A549 (cell line): ENCODE measurements around the gene PTPRG. TPM values are rescaled to one million over a fixed set of nuclear protein-coding genes. Genes with fewer than 3 reads are reported as not detected.

Experiments used
- ATAC-seq, 2 experiments: fragments of 200-7000 bp in 1 of 2; fragments of >200 bp in 1 of 2; cut with Nextera tagmentation in 1 of 2; cut with Tn5 transposase in 1 of 2; 3 replicates each; pipeline versions ENCODE4 v1.8.0 to v1.9.1; 2018 to 2020; ENCODE audit warnings: mild to moderate bottlenecking in 1 of 2, moderate library complexity in 1 of 2
- CTCF ChIA-PET: fragments of 300-600 bp; sonication (Branson Sonifier 250); formaldehyde crosslinking; extraction: SDS; loops from one replicate; lab custom pipeline; 2021; ENCODE audit warnings: antibody characterized with exemption, inconsistent platforms; lab: Yijun Ruan, JAX
- POLR2A ChIA-PET: fragments of 350-600 bp; formaldehyde crosslinking; extraction: SDS; loops from one replicate; lab custom pipeline; 2021; ENCODE audit warnings: antibody characterized with exemption, inconsistent platforms; lab: Yijun Ruan, JAX
- DNase-seq, 2 experiments: peaks; one replicate each; pipeline versions ENCODE4 v3.0.0 to v3.0.0-alpha.2; 2011 to 2016; ENCODE audit warnings: low read depth in 1 of 2, low spot score in 1 of 2
- FAIRE-seq: peaks from 2 replicates; lab custom pipeline; 2011; peaks lifted over from hg19 to GRCh38; lab: Jason Lieb, UNC
- H3K27ac ChIP-seq, 2 experiments: fragments of >200 bp; sonication (Bioruptor Twin); formaldehyde crosslinking; 3 replicates each; pipeline ENCODE4 v1.5.1; 2016 to 2017
- H3K4me1 ChIP-seq: fragments of >200 bp; sonication (Bioruptor Twin); formaldehyde crosslinking; 3 replicates; pipeline ENCODE4 v1.6.1; 2016
- H3K4me2 ChIP-seq: fragments of >200 bp; sonication (Bioruptor Twin); formaldehyde crosslinking; 3 replicates; pipeline ENCODE4 v1.6.1; 2016
- H3K4me3 ChIP-seq: fragments of >200 bp; sonication (Bioruptor Twin); formaldehyde crosslinking; 3 replicates; pipeline ENCODE4 v1.5.1; 2016
- H3K9me3 ChIP-seq: fragments of >200 bp; sonication (Bioruptor Twin); formaldehyde crosslinking; 3 replicates; pipeline ENCODE4 v1.6.1; 2016
- CBX2 ChIP-seq: fragments of 200-600 bp; sonication (generic); IDR thresholded peaks from 2 replicates; pipeline ENCODE4 v1.6.1; 2016; ENCODE audit warnings: low read depth, mild to moderate bottlenecking, borderline replicate concordance
- CBX8 ChIP-seq: fragments of 200-600 bp; sonication (generic); IDR thresholded peaks from 2 replicates; pipeline ENCODE4 v1.6.1; 2016
- CEBPB ChIP-seq, 2 experiments: fragments of >200 bp in 1 of 2; sonication (Bioruptor Twin) in 1 of 2; formaldehyde crosslinking in 1 of 2; IDR thresholded peaks; 2 replicates each; pipeline ENCODE4 v1.6.1; 2012 to 2016
- CHD4 ChIP-seq: fragments of 200-600 bp; sonication (generic); IDR thresholded peaks from 2 replicates; pipeline ENCODE4 v1.6.1; 2016; ENCODE audit warnings: antibody characterized with exemption, mild to moderate bottlenecking, borderline replicate concordance
- EHF ChIP-seq: fragments of 250-450 bp; sonication (Bioruptor Pico); IDR thresholded peaks from 2 replicates; pipeline ENCODE4 v1.5.0; 2020; ENCODE audit warnings: mild to moderate bottlenecking
- EHMT2 ChIP-seq: fragments of 200-600 bp; sonication (generic); IDR thresholded peaks from 2 replicates; pipeline ENCODE4 v1.6.1; 2016; ENCODE audit warnings: antibody characterized with exemption, low read depth, mild to moderate bottlenecking, moderate library complexity
- FOSB ChIP-seq: fragments of 250-450 bp; sonication (Bioruptor Pico); IDR thresholded peaks from 2 replicates; pipeline ENCODE4 v1.5.0; 2020; ENCODE audit warnings: mild to moderate bottlenecking, moderate library complexity
- FOSL2 ChIP-seq, 2 experiments: fragments of 450-650 bp in 1 of 2; fragments of >200 bp in 1 of 2; sonication (Bioruptor Twin) in 1 of 2; formaldehyde crosslinking; IDR thresholded peaks; 2 replicates each; pipeline versions ENCODE4 v1.5.0 to v1.6.1; 2016 to 2020; ENCODE audit warnings: mild to moderate bottlenecking in 1 of 2, moderate library complexity in 1 of 2
- FOXS1 ChIP-seq: fragments of 250-450 bp; sonication (Bioruptor Pico); IDR thresholded peaks from 2 replicates; pipeline ENCODE4 v1.5.0; 2020; ENCODE audit warnings: mild to moderate bottlenecking, moderate library complexity
- GATA3 ChIP-seq: IDR thresholded peaks from 2 replicates; pipeline ENCODE4 v1.6.1; 2012; ENCODE audit warnings: borderline replicate concordance
- HEYL ChIP-seq: fragments of 250-450 bp; sonication (Bioruptor Pico); IDR thresholded peaks from 2 replicates; pipeline ENCODE4 v1.8.0; 2021; ENCODE audit warnings: mild to moderate bottlenecking, moderate library complexity
- JUN ChIP-seq, 2 experiments: fragments of >200 bp; sonication (Bioruptor Twin); formaldehyde crosslinking; IDR thresholded peaks; 2 replicates in 1 of 2; 3 replicates in 1 of 2; pipeline ENCODE4 v1.6.1; 2016 to 2017
- MAZ ChIP-seq: fragments of 150-350 bp; IDR thresholded peaks from 2 replicates; pipeline ENCODE4 v1.6.1; 2014; ENCODE audit warnings: antibody characterized with exemption, low read depth, low read length, borderline replicate concordance
- NFE2L2 ChIP-seq: fragments of 150-350 bp; conservative IDR thresholded peaks from 2 replicates; pipeline ENCODE4 v1.6.1; 2014; ENCODE audit warnings: low read length
- NPAS2 ChIP-seq: fragments of 250-450 bp; sonication (Bioruptor Pico); IDR thresholded peaks from 2 replicates; pipeline ENCODE4 v1.8.0; 2022; ENCODE audit warnings: mild to moderate bottlenecking, moderate library complexity, borderline replicate concordance
- PHF8 ChIP-seq: fragments of 200-600 bp; sonication (generic); IDR thresholded peaks from 2 replicates; pipeline ENCODE4 v1.6.1; 2016; ENCODE audit warnings: low read depth, mild to moderate bottlenecking, antibody characterized with exemption, moderate library complexity, borderline replicate concordance
- POLR2A ChIP-seq: IDR thresholded peaks from 2 replicates; pipeline ENCODE4 v1.6.1; 2012; ENCODE audit warnings: mild to moderate bottlenecking, low read length
- RCOR1 ChIP-seq: fragments of 150-350 bp; IDR thresholded peaks from 2 replicates; pipeline ENCODE4 v1.6.1; 2014; ENCODE audit warnings: antibody characterized with exemption, low read length, low read depth
- SMC3 ChIP-seq: fragments of >200 bp; sonication (Bioruptor Twin); formaldehyde crosslinking; IDR thresholded peaks from 3 replicates; pipeline ENCODE4 v1.6.1; 2018; ENCODE audit warnings: inconsistent platforms
- SREBF2 ChIP-seq: fragments of 450-650 bp; IDR thresholded peaks from 2 replicates; pipeline ENCODE4 v1.6.1; 2014; ENCODE audit warnings: mild to moderate bottlenecking, moderate library complexity
- TP53 ChIP-seq: fragments of 250-450 bp; sonication (Bioruptor Pico); IDR thresholded peaks from 2 replicates; pipeline ENCODE4 v1.5.0; 2021; ENCODE audit warnings: mild to moderate bottlenecking, moderate library complexity
- ZNF302 ChIP-seq: fragments of 250-450 bp; sonication (Bioruptor Pico); IDR thresholded peaks from 2 replicates; pipeline ENCODE4 v1.9.0; 2021; ENCODE audit warnings: inconsistent platforms, mild to moderate bottlenecking, moderate library complexity
- ZSCAN20 ChIP-seq: fragments of 250-450 bp; sonication (Bioruptor Pico); IDR thresholded peaks from 2 replicates; pipeline ENCODE4 v1.8.0; 2022; ENCODE audit warnings: mild to moderate bottlenecking, moderate library complexity
- WGBS: methylation state at CpG from one replicate; pipeline ENCODE4 v1.1.6; 2017; ENCODE audit errors: missing lambda C conversion rate; 5-methylcytosine and 5-hydroxymethylcytosine counted together
- polyA plus RNA-seq, 4 experiments: library from polyadenylated mRNA; depleted of rRNA in 3 of 4; stranded (reverse); fragments of >200 nt; fragmentation: RNase III in 1 of 4; extraction: RNeasy Plus Mini Kit Qiagen cat#74134 plus additional on column Dnase treatment in 1 of 4; gene quantifications; 2 replicates in 3 of 4; 3 replicates in 1 of 4; pipeline ENCODE4 v1.2.3, GENCODE V29; 2011 to 2017
- TF ChIP-seq, protein P1 (sequence below): IDR thresholded peaks from 2 replicates; pipeline ENCODE4 v1.6.1; 2012; ENCODE audit warnings: low read depth, borderline replicate concordance
- TF ChIP-seq, protein P2 (sequence below): fragments of 250-450 bp; sonication (Bioruptor Pico); IDR thresholded peaks from 2 replicates; pipeline ENCODE4 v1.5.0; 2020; ENCODE audit warnings: low read depth, mild to moderate bottlenecking, moderate library complexity
- TF ChIP-seq, protein P3 (sequence below): fragments of >200 bp; sonication (Bioruptor Twin); formaldehyde crosslinking; IDR thresholded peaks from 2 replicates; pipeline ENCODE4 v1.6.1; 2016
- TF ChIP-seq, protein P4 (sequence below): IDR thresholded peaks from 2 replicates; pipeline ENCODE4 v1.6.1; 2012
- TF ChIP-seq, protein P5 (sequence below): fragments of >200 bp; sonication (Bioruptor Twin); formaldehyde crosslinking; IDR thresholded peaks from 3 replicates; pipeline ENCODE4 v1.6.1; 2016

The PTPRG gene
- polyA plus RNA-seq, 2 of the 4 experiments (the other 2 are of a cell fraction), result 4.5 to 4.8 TPM

DNA sequence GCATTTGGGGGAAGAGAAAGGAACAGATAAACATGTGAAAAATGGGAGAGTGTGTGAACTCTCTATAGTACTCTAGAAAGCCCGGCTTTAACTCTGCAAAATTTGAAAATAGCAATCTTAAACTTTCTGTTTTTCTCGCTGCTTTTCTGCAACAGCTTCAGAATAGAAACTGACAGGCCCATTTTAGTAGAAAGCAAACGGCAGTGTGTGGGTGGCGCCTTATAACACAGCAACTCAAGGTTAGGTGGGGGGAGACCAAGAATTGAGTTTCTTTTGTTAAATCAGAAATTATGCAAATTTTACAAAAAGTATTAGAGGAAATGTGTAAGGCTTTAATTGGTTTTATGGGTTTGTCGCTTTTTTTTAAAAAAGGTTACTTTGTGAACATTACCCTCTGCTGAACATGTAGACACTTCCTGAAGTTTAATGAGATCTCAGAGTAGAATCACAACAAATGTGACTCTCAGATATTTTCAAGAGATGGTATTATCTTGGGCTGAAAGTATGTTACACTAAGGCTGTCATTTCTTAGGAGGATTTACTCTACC, 107.0 kb downstream of the PTPRG start:
- peaks cover 18% of the 10 kb centered on the region; the same call in 2 of the 3 replicates for H3K4me1 ChIP-seq
- DNase-seq, result no peak
- no peak overlapping the region for H3K4me3 ChIP-seq
- ATAC-seq, result no peak
- POLR2A ChIA-PET, result no interaction called here
- H3K27ac ChIP-seq, result no peak overlapping the region
- no peak for FAIRE-seq
- WGBS, result 35% methylated on average over 5 of the region's 5 CpGs
- TF ChIP-seq, protein P1, sequence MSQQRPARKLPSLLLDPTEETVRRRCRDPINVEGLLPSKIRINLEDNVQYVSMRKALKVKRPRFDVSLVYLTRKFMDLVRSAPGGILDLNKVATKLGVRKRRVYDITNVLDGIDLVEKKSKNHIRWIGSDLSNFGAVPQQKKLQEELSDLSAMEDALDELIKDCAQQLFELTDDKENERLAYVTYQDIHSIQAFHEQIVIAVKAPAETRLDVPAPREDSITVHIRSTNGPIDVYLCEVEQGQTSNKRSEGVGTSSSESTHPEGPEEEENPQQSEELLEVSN, result no peak
- no peak for TF ChIP-seq FOSL2 (IDR thresholded peaks at IDR 0.05)
- TF ChIP-seq FOSL2 (CRISPR knock-in tag; IDR thresholded peaks at IDR 0.05), result no peak
- TF ChIP-seq EHMT2, result no peak
- TF ChIP-seq, protein P2, sequence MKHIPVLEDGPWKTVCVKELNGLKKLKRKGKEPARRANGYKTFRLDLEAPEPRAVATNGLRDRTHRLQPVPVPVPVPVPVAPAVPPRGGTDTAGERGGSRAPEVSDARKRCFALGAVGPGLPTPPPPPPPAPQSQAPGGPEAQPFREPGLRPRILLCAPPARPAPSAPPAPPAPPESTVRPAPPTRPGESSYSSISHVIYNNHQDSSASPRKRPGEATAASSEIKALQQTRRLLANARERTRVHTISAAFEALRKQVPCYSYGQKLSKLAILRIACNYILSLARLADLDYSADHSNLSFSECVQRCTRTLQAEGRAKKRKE (CRISPR knock-in tag), result no peak
- no peak for TF ChIP-seq ZNF302 (CRISPR knock-in tag)
- TF ChIP-seq POLR2A, result no peak
- no peak for TF ChIP-seq CEBPB (IDR thresholded peaks at IDR 0.05)
- TF ChIP-seq FOXS1 (CRISPR knock-in tag), result no peak
- no peak for TF ChIP-seq FOSB
- no peak for TF ChIP-seq ZSCAN20
- TF ChIP-seq, protein P3, sequence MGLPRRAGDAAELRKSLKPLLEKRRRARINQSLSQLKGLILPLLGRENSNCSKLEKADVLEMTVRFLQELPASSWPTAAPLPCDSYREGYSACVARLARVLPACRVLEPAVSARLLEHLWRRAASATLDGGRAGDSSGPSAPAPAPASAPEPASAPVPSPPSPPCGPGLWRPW, result no peak
- no peak for TF ChIP-seq NFE2L2
- H3K4me2 ChIP-seq, result no peak overlapping the region
- CTCF ChIA-PET, result no interaction called here
- no peaks in the 10 kb centered on the region for H3K9me3 ChIP-seq

DNA sequence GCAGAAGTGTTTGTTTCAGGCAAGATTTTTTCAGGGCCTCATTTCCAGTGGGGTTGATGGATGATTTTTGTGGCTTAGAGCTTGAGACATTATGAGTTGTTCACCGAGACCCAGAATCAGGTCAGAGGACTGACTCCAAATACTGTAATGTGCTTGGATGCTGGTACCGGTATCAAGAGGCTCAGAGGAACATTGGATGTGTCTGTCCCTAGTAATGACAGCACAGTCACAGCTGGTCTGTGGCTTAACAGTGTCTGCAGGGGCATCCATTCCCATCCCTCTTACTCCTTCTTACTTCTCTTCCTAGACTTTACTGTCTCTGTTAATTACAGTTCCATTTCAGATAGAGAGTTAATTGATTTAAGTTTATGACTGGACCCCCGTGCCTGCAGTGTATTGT, 107.8 kb downstream of the PTPRG start:
- ChIA-PET POLR2A (no interaction called here), CTCF (no interaction called here)
- H3K4me3 ChIP-seq, result no peak overlapping the region
- no peak overlapping the region for H3K27ac ChIP-seq
- 46% methylated on average over 3 of the region's 3 CpGs for WGBS
- H3K4me1 ChIP-seq, result peaks cover 11% of the 10 kb centered on the region; the same call in 2 of the 3 replicates
- no peak for FAIRE-seq
- ATAC-seq, result no peak
- no peak for DNase-seq
- no peaks in the 10 kb centered on the region for H3K9me3 ChIP-seq
- no peak overlapping the region for H3K4me2 ChIP-seq
- TF ChIP-seq NPAS2 (CRISPR knock-in tag) (no peak), CBX2 (no peak), GATA3 (no peak), SREBF2 (no peak), HEYL (CRISPR knock-in tag) (no peak), TP53 (no peak), JUN (IDR thresholded peaks at IDR 0.05) (no peak), EHF (no peak), PHF8 (no peak), ZNF302 (CRISPR knock-in tag) (no peak), CBX8 (no peak), RCOR1 (no peak), MAZ (no peak), SMC3 (no peak), CHD4 (no peak)
- TF ChIP-seq, protein P4, sequence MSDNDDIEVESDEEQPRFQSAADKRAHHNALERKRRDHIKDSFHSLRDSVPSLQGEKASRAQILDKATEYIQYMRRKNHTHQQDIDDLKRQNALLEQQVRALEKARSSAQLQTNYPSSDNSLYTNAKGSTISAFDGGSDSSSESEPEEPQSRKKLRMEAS, result no peak
- TF ChIP-seq, protein P5, sequence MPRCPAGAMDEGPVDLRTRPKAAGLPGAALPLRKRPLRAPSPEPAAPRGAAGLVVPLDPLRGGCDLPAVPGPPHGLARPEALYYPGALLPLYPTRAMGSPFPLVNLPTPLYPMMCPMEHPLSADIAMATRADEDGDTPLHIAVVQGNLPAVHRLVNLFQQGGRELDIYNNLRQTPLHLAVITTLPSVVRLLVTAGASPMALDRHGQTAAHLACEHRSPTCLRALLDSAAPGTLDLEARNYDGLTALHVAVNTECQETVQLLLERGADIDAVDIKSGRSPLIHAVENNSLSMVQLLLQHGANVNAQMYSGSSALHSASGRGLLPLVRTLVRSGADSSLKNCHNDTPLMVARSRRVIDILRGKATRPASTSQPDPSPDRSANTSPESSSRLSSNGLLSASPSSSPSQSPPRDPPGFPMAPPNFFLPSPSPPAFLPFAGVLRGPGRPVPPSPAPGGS, result no peak
